GM23338 (cell line): Measurements from ENCODE around the gene QDPR.

ENCODE experiments used
- EZH2 ChIP-seq: fragments of 200-600 bp; sonication (generic); IDR thresholded peaks from one replicate; pipeline ENCODE4 v1.8.0; 2017; ENCODE audit warnings: antibody characterized with exemption, mild to moderate bottlenecking, low read depth; ENCODE audit not compliant: unreplicated experiment
- REST ChIP-seq: IDR thresholded peaks from one replicate; pipeline ENCODE4 v1.6.1; 2018; ENCODE audit warnings: antibody characterized with exemption; ENCODE audit not compliant: unreplicated experiment
- STAT1 ChIP-seq: IDR thresholded peaks from one replicate; pipeline ENCODE4 v1.6.1; 2016; ENCODE audit warnings: antibody characterized with exemption; ENCODE audit not compliant: unreplicated experiment
- TF ChIP-seq, protein P1 (sequence below), 2 experiments: fragments of 200-600 bp in 1 of 2; sonication (generic) in 1 of 2; conservative IDR thresholded peaks; 2 replicates each; pipeline versions ENCODE4 v1.5.1 to v1.6.1; 2016 to 2017; ENCODE audit warnings: antibody characterized with exemption in 2 of 2, low read depth in 2 of 2, mild to moderate bottlenecking in 2 of 2, moderate library complexity in 1 of 2
- TF ChIP-seq, protein P2 (sequence below): IDR thresholded peaks from 2 replicates; pipeline ENCODE4 v1.6.1; 2016; ENCODE audit warnings: antibody characterized with exemption

GRCh38 chr4:17516980-17517379, 5.1 kb upstream of the QDPR start:
- no peak for TF ChIP-seq REST
- TF ChIP-seq, protein P1, sequence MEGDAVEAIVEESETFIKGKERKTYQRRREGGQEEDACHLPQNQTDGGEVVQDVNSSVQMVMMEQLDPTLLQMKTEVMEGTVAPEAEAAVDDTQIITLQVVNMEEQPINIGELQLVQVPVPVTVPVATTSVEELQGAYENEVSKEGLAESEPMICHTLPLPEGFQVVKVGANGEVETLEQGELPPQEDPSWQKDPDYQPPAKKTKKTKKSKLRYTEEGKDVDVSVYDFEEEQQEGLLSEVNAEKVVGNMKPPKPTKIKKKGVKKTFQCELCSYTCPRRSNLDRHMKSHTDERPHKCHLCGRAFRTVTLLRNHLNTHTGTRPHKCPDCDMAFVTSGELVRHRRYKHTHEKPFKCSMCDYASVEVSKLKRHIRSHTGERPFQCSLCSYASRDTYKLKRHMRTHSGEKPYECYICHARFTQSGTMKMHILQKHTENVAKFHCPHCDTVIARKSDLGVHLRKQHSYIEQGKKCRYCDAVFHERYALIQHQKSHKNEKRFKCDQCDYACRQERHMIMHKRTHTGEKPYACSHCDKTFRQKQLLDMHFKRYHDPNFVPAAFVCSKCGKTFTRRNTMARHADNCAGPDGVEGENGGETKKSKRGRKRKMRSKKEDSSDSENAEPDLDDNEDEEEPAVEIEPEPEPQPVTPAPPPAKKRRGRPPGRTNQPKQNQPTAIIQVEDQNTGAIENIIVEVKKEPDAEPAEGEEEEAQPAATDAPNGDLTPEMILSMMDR (conservative IDR thresholded peaks at IDR 0.05; ENCODE audit: low read depth in 2 of 2), result no peak
- no peak for TF ChIP-seq STAT1
- no peak for TF ChIP-seq EZH2
- TF ChIP-seq, protein P2, sequence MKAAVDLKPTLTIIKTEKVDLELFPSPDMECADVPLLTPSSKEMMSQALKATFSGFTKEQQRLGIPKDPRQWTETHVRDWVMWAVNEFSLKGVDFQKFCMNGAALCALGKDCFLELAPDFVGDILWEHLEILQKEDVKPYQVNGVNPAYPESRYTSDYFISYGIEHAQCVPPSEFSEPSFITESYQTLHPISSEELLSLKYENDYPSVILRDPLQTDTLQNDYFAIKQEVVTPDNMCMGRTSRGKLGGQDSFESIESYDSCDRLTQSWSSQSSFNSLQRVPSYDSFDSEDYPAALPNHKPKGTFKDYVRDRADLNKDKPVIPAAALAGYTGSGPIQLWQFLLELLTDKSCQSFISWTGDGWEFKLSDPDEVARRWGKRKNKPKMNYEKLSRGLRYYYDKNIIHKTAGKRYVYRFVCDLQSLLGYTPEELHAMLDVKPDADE, result no peak
